ENCODE results near the gene SLC35E3.
A peak's percentile ranks its signal among the peaks of the same experiment; 100 is the strongest.

Gene SLC35E3

GRCh38 chr12:68745904-68746571 lies at the start of gene SLC35E3:
SLC35E3 (plus strand) TSS chr12:68746176; CDS start chr12:68746378, 202 bp downstream.
- Histone ChIP-seq H3K27ac (peak within 1 kb of the TSS; percentile 84), H3K9me3 (no peaks in the 10 kb centered on the region), H3K36me3 (no peaks in the 10 kb centered on the region), H3K27me3 (no peaks in the 10 kb centered on the region), H3K4me1 (ENCODE audit: control insufficient read depth in 1 of 2, insufficient read depth in 1 of 2, low read depth in 1 of 2, low read length in 1 of 2) (peaks cover 54 to 66% of the 10 kb centered on the region in 2 experiments), H3K4me3 (ENCODE audit: low read depth in 1 of 2, low read length in 1 of 2) (peak within 1 kb of the TSS; percentile 77 to 82)
- TF ChIP-seq, protein P1, sequence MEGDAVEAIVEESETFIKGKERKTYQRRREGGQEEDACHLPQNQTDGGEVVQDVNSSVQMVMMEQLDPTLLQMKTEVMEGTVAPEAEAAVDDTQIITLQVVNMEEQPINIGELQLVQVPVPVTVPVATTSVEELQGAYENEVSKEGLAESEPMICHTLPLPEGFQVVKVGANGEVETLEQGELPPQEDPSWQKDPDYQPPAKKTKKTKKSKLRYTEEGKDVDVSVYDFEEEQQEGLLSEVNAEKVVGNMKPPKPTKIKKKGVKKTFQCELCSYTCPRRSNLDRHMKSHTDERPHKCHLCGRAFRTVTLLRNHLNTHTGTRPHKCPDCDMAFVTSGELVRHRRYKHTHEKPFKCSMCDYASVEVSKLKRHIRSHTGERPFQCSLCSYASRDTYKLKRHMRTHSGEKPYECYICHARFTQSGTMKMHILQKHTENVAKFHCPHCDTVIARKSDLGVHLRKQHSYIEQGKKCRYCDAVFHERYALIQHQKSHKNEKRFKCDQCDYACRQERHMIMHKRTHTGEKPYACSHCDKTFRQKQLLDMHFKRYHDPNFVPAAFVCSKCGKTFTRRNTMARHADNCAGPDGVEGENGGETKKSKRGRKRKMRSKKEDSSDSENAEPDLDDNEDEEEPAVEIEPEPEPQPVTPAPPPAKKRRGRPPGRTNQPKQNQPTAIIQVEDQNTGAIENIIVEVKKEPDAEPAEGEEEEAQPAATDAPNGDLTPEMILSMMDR (IDR thresholded peaks at IDR 0.05) = no peak

GRCh38 chr12:68699486-68699885 lies 46.5 kb upstream of the SLC35E3 start:
- H3K36me3 ChIP-seq = peaks cover 83% of the 10 kb centered on the region
- no peak overlapping the region for H3K4me3 ChIP-seq (ENCODE audit: low read depth in 1 of 2, low read length in 1 of 2)
- H3K27ac ChIP-seq = no peak overlapping the region
- no peaks in the 10 kb centered on the region for H3K9me3 ChIP-seq
- H3K4me1 ChIP-seq (ENCODE audit: control insufficient read depth in 1 of 2, insufficient read depth in 1 of 2, low read depth in 1 of 2, low read length in 1 of 2) = no peaks in the 10 kb centered on the region
- no peaks in the 10 kb centered on the region for H3K27me3 ChIP-seq
- TF ChIP-seq, protein P1 (IDR thresholded peaks at IDR 0.05) = no peak

GRCh38 chr12:68727776-68728175 lies 18.2 kb upstream of the SLC35E3 start:
- no peaks in the 10 kb centered on the region for H3K9me3 ChIP-seq
- TF ChIP-seq, protein P1 (IDR thresholded peaks at IDR 0.05) = no peak
- H3K27me3 ChIP-seq = no peaks in the 10 kb centered on the region
- peaks cover 31% of the 10 kb centered on the region for H3K36me3 ChIP-seq
- H3K4me3 ChIP-seq (ENCODE audit: low read depth in 1 of 2, low read length in 1 of 2) = no peak overlapping the region
- no peaks in the 10 kb centered on the region for H3K4me1 ChIP-seq (ENCODE audit: control insufficient read depth in 1 of 2, insufficient read depth in 1 of 2, low read depth in 1 of 2, low read length in 1 of 2)
- no peak overlapping the region for H3K27ac ChIP-seq

- Histone ChIP-seq H3K9me3 (no peaks in the 10 kb centered on the region), H3K27me3 (no peaks in the 10 kb centered on the region), H3K4me1 (ENCODE audit: control insufficient read depth in 1 of 2, insufficient read depth in 1 of 2, low read depth in 1 of 2, low read length in 1 of 2) (no peaks in the 10 kb centered on the region), H3K27ac (no peak overlapping the region), H3K4me3 (ENCODE audit: low read depth in 1 of 2, low read length in 1 of 2) (no peak overlapping the region), H3K36me3 (peaks cover 40% of the 10 kb centered on the region)
- TF ChIP-seq, protein P1 (IDR thresholded peaks at IDR 0.05) = no peak
These were observed 12.3 kb upstream of the SLC35E3 start for GRCh38 chr12:68733661-68734071.

- no peaks in the 10 kb centered on the region for H3K27me3 ChIP-seq
- peaks cover 22% of the 10 kb centered on the region in 2 experiments for H3K4me1 ChIP-seq (ENCODE audit: control insufficient read depth in 1 of 2, insufficient read depth in 1 of 2, low read depth in 1 of 2, low read length in 1 of 2)
- H3K9me3 ChIP-seq = no peaks in the 10 kb centered on the region
- H3K4me3 ChIP-seq (ENCODE audit: low read depth in 1 of 2, low read length in 1 of 2) = no peak overlapping the region
- H3K27ac ChIP-seq = no peak overlapping the region
- peaks cover 12% of the 10 kb centered on the region for H3K36me3 ChIP-seq
- TF ChIP-seq, protein P1 (IDR thresholded peaks at IDR 0.05) = no peak
These were observed 6.1 kb upstream of the SLC35E3 start for GRCh38 chr12:68739891-68740290.

All from neutrophil (primary cell).